ENCODE measurements around the gene BRMS1. TPM values are rescaled to one million over a fixed set of nuclear protein-coding genes. Genes with fewer than 3 reads are reported as not detected.

BRMS1 gene
- total and polyA plus RNA-seq, 2 donors from 2014 or later: 32.8 to 69.7 TPM

DNA sequence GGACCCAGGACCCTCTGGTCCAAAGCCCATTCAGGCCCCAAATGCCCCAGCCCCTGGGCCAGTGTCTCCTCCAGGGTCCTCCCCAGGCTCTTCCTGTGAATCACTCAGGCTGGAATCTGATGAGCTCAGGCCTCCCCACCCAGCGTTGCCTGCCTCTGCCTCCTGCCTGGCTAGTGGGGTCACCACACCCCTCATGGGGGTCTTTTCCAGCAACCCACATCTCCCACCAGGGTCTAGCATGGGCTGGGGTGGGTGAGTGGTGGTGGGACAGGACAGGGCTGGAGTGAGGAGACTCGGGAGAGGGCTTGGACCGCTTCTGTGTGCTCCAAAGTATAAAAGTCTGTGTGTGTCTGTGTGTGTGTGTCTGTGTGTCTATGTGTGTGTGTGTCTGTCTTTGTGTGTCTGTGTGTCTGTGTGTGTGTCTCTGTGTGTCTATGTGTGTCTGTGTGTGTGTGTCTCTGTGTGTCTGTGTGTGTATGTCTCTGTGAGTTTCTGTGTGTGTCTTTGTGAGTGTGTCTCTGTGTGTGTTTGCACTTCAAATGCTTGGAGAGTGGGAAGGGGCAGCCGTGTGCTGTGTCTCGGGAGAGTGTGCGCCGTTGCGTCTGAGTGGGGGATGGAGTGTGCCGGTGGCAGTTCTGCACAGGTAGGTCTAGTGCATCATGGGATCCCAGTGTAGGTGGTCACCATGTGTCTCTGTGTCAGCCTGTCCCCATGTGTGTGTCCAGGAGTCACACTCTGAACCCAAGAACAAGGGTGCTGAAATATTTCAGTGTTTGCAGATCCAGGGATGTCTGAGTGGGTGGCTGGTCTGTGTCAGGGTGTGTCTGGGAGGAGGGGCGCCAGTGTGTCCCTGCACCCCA lies 17.5 kb downstream of the BRMS1 start:
- Histone ChIP-seq H3K9me3 (ENCODE audit: control insufficient read depth in 2 of 3, insufficient read depth in 1 of 3, low read length in 3 of 3) (no peaks in the 10 kb centered on the region), H3K27ac (ENCODE audit: low read depth in 2 of 2, low read length in 2 of 2) (peak overlapping the region in 1 of 2 donors; percentile 53), H3K9ac (ENCODE audit: low read length in 3 of 3) (no peak overlapping the region), H3K4me1 (ENCODE audit: control insufficient read depth in 2 of 3, insufficient read depth in 2 of 3, low read depth in 1 of 3, low read length in 3 of 3) (peaks cover 0 to 17% (median 11%) of the 10 kb centered on the region in 3 donors), H3K4me3 (ENCODE audit: low read length in 3 of 3) (no peak overlapping the region), H3K27me3 (ENCODE audit: control insufficient read depth, insufficient read depth, low read length) (no peaks in the 10 kb centered on the region), H3K36me3 (ENCODE audit: control insufficient read depth in 2 of 3, insufficient read depth in 3 of 3, low read length in 3 of 3) (no peaks in the 10 kb centered on the region)
- TF ChIP-seq CTCF (IDR thresholded peaks at IDR 0.05; ENCODE audit: borderline replicate concordance, extremely low read depth, insufficient read depth): no peak
- DNase-seq (peak in 1 of 5 donors; percentile 78), FAIRE-seq (no peak)
- intact Hi-C loops (cut with DNase I): no loop called here

- peak in 3 of 5 donors; percentile 50 to 87 (median 73) for DNase-seq
- H3K27me3 ChIP-seq (ENCODE audit: control insufficient read depth, insufficient read depth, low read length): no peaks in the 10 kb centered on the region
- no peak for FAIRE-seq
- intact Hi-C loops (cut with DNase I): no loop called here
- no peak overlapping the region for H3K9ac ChIP-seq (ENCODE audit: low read length in 3 of 3)
- H3K36me3 ChIP-seq (ENCODE audit: control insufficient read depth in 2 of 3, insufficient read depth in 3 of 3, low read length in 3 of 3): no peaks in the 10 kb centered on the region
- peaks cover 0 to 17% (median 11%) of the 10 kb centered on the region in 3 donors for H3K4me1 ChIP-seq (ENCODE audit: control insufficient read depth in 2 of 3, insufficient read depth in 2 of 3, low read depth in 1 of 3, low read length in 3 of 3)
- H3K4me3 ChIP-seq (ENCODE audit: low read length in 3 of 3): no peak overlapping the region
- no peaks in the 10 kb centered on the region for H3K9me3 ChIP-seq (ENCODE audit: control insufficient read depth in 2 of 3, insufficient read depth in 1 of 3, low read length in 3 of 3)
- H3K27ac ChIP-seq (ENCODE audit: low read depth in 2 of 2, low read length in 2 of 2): peak overlapping the region in 1 of 2 donors; percentile 26
- no peak for TF ChIP-seq CTCF (IDR thresholded peaks at IDR 0.05; ENCODE audit: borderline replicate concordance, extremely low read depth, insufficient read depth)
Measured at GRCh38 chr11:66326261-66327111, 18.4 kb downstream of the BRMS1 start.

DNA sequence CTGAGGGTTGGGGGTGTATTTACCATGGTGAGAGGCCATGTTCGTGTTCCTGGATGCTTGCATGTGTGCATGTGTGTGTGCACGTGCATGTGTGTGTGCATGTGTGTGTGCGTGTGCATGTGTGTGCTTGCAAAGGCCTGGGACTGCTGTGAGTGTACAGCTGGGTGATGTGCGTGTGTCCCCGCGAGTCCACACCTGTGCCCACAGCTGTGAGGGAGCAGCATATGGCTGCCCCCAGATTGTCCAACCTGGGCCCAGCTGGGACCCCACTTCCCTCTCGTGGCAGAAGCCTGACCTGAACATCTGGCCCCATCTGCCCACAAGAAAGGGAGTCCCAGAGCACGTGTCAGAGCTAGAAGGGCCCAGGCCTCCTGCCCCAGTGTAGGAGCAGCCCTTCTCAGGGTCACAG lies 19.6 kb downstream of the BRMS1 start:
- H3K9ac ChIP-seq (ENCODE audit: low read length in 3 of 3): no peak overlapping the region

More for the DNA sequence above, 19.6 kb downstream of the BRMS1 start:
- intact Hi-C loops (cut with DNase I): no loop called here
- Histone ChIP-seq H3K27me3 (ENCODE audit: control insufficient read depth, insufficient read depth, low read length) (no peaks in the 10 kb centered on the region), H3K9me3 (ENCODE audit: control insufficient read depth in 2 of 3, insufficient read depth in 1 of 3, low read length in 3 of 3) (no peaks in the 10 kb centered on the region), H3K4me1 (ENCODE audit: control insufficient read depth in 2 of 3, insufficient read depth in 2 of 3, low read depth in 1 of 3, low read length in 3 of 3) (peaks cover 0 to 17% (median 11%) of the 10 kb centered on the region in 3 donors), H3K4me3 (ENCODE audit: low read length in 3 of 3) (no peak overlapping the region), H3K36me3 (ENCODE audit: control insufficient read depth in 2 of 3, insufficient read depth in 3 of 3, low read length in 3 of 3) (no peaks in the 10 kb centered on the region), H3K27ac (ENCODE audit: low read depth in 2 of 2, low read length in 2 of 2) (no peak overlapping the region)
- no peak for TF ChIP-seq CTCF (IDR thresholded peaks at IDR 0.05; ENCODE audit: borderline replicate concordance, extremely low read depth, insufficient read depth)
- DNase-seq: peak in 1 of 5 donors; percentile 68
- FAIRE-seq: no peak

Measured in kidney (tissue), 14 donors.